Adipocyte (in vitro differentiated cells): ENCODE results near the gene KLF11.
A peak's percentile ranks its signal among the peaks of the same experiment; 100 is the strongest.

Source experiments
- DNase-seq: peaks from one replicate; pipeline ENCODE4 v3.0.0-alpha.2; 2015; ENCODE audit warnings: low read depth
- H3K27me3 ChIP-seq: replicated peaks from 2 replicates; pipeline ENCODE4 v1.7.0; 2013; ENCODE audit warnings: mild to moderate bottlenecking, low read length, moderate library complexity; ENCODE audit not compliant: control insufficient read depth, insufficient read depth
- H3K36me3 ChIP-seq: 2 replicates; pipeline ENCODE4 v1.7.0; 2013; ENCODE audit warnings: low read length, mild to moderate bottlenecking, moderate library complexity; ENCODE audit not compliant: control insufficient read depth, insufficient read depth, severe bottlenecking
- H3K4me1 ChIP-seq: 2 replicates; pipeline ENCODE4 v1.7.0; 2013; ENCODE audit warnings: mild to moderate bottlenecking, low read length, moderate library complexity; ENCODE audit not compliant: control insufficient read depth, insufficient read depth
- H3K4me3 ChIP-seq: 2 replicates; pipeline ENCODE4 v1.7.0; 2013; ENCODE audit warnings: mild to moderate bottlenecking, low read length, moderate library complexity
- H3K9ac ChIP-seq: 2 replicates; pipeline ENCODE4 v1.7.0; 2013; ENCODE audit warnings: mild to moderate bottlenecking, low read length, moderate library complexity
- H3K9me3 ChIP-seq: 2 replicates; pipeline ENCODE4 v1.7.0; 2013; ENCODE audit warnings: mild to moderate bottlenecking, low read length, moderate library complexity; ENCODE audit not compliant: control insufficient read depth

KLF11 gene

DNA sequence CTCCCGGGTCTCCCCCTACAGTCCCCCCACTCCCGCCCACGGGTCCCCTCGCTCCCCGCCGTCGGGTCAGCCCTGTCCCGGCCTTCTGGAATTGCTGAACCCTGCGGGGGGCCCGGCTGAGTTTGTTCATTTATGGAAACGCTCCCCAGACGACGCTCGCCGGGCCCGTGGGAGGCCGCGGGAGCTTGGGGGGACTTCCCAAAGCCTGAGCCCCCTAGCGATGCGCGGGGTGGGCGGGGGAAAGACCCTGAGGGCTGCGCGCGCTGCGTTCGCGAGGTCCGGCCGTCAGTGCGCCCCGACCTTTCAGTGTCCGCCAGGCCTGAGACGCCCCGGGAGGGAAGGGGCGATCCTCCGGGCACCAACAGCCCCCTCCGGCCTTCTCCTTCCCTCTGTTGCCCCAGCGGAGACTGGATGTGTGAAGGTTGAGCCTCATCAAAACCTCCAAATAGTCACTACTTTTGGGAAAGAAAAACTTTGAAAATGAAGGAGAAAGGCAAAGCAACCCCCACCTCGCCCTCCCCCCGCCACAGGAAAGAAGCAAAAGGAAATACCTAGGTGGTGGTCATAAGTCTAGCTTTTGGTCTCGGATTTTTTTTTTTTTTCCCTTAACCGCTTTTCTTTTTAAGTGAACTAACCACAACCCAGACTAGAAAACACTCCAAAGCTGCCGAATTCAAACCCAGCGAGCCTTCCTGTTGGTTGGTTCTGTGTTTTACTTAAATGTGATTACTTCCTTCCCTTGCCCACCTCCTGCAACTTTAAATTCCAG lies 37.4 kb downstream of the KLF11 start:
- DNase-seq: no peak
- Histone ChIP-seq H3K4me3 (no peak overlapping the region), H3K9ac (no peak overlapping the region), H3K4me1 (peaks cover 7% of the 10 kb centered on the region), H3K36me3 (no peaks in the 10 kb centered on the region), H3K27me3 (peaks cover 53% of the 10 kb centered on the region), H3K9me3 (peaks cover 4% of the 10 kb centered on the region)

DNA sequence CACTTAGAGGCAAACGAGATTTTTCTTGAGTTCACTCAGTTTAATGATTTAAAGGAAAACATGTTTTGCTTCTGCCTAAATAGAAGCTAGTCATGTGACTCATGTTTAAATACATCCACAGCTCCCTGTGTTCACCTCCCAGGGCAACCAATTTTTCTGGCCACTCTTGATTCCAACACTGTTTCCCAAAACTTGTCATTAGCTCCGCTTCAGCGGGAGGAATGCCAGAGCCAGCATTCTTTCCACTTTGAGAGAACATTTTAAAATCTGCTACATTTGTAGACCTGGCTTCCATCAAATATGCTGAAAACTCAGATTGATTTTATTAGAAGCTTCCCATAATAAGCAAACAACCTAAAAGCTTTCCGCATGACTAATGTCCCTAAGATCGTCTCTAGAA lies 39.7 kb downstream of the KLF11 start:
- no peaks in the 10 kb centered on the region for H3K36me3 ChIP-seq
- H3K27me3 ChIP-seq: peaks cover 40% of the 10 kb centered on the region
- no peak overlapping the region for H3K9ac ChIP-seq
- H3K4me3 ChIP-seq: no peak overlapping the region
- peaks cover 7% of the 10 kb centered on the region for H3K4me1 ChIP-seq
- H3K9me3 ChIP-seq: peaks cover 4% of the 10 kb centered on the region
- DNase-seq: peak; percentile 9

- Histone ChIP-seq H3K4me1 (peaks cover 6% of the 10 kb centered on the region), H3K9me3 (peaks cover 4% of the 10 kb centered on the region), H3K36me3 (no peaks in the 10 kb centered on the region), H3K9ac (no peak overlapping the region), H3K4me3 (no peak overlapping the region), H3K27me3 (peaks cover 33% of the 10 kb centered on the region)
- no peak for DNase-seq
Measured at GRCh38 chr2:10083692-10084211, 40.4 kb downstream of the KLF11 start.

- no peaks in the 10 kb centered on the region for H3K36me3 ChIP-seq
- no peak overlapping the region for H3K4me3 ChIP-seq
- peaks cover 36% of the 10 kb centered on the region for H3K27me3 ChIP-seq
- peaks cover under 1% of the 10 kb centered on the region for H3K4me1 ChIP-seq
- H3K9me3 ChIP-seq: peaks cover 4% of the 10 kb centered on the region
- DNase-seq: no peak
- H3K9ac ChIP-seq: no peak overlapping the region
Measured at GRCh38 chr2:10084223-10084865, 41.0 kb downstream of the KLF11 start.

GRCh38 chr2:10085043-10085667 lies 41.8 kb downstream of the KLF11 start:
- no peak overlapping the region for H3K4me3 ChIP-seq
- no peaks in the 10 kb centered on the region for H3K36me3 ChIP-seq
- DNase-seq: no peak
- no peaks in the 10 kb centered on the region for H3K4me1 ChIP-seq
- H3K27me3 ChIP-seq: peaks cover 40% of the 10 kb centered on the region
- H3K9ac ChIP-seq: no peak overlapping the region
- peaks cover 4% of the 10 kb centered on the region for H3K9me3 ChIP-seq

GRCh38 chr2:10085668-10086059 lies 42.3 kb downstream of the KLF11 start:
- peaks cover 40% of the 10 kb centered on the region for H3K27me3 ChIP-seq
- no peak overlapping the region for H3K9ac ChIP-seq
- no peaks in the 10 kb centered on the region for H3K4me1 ChIP-seq
- H3K36me3 ChIP-seq: no peaks in the 10 kb centered on the region
- DNase-seq: no peak
- no peak overlapping the region for H3K4me3 ChIP-seq
- H3K9me3 ChIP-seq: peaks cover 4% of the 10 kb centered on the region

GRCh38 chr2:10086950-10087349 lies 43.6 kb downstream of the KLF11 start:
- peaks cover 49% of the 10 kb centered on the region for H3K27me3 ChIP-seq

GRCh38 chr2:10087360-10087759 lies 44.0 kb downstream of the KLF11 start:
- Histone ChIP-seq H3K9me3 (peaks cover 12% of the 10 kb centered on the region), H3K9ac (no peak overlapping the region), H3K36me3 (no peaks in the 10 kb centered on the region), H3K4me3 (no peak overlapping the region), H3K4me1 (no peaks in the 10 kb centered on the region), H3K27me3 (peaks cover 53% of the 10 kb centered on the region)
- DNase-seq: no peak

More at GRCh38 chr2:10086950-10087349, 43.6 kb downstream of the KLF11 start:
- Histone ChIP-seq H3K4me3 (no peak overlapping the region), H3K9ac (no peak overlapping the region), H3K36me3 (no peaks in the 10 kb centered on the region), H3K9me3 (peaks cover 8% of the 10 kb centered on the region), H3K4me1 (no peaks in the 10 kb centered on the region)
- DNase-seq: no peak

DNA sequence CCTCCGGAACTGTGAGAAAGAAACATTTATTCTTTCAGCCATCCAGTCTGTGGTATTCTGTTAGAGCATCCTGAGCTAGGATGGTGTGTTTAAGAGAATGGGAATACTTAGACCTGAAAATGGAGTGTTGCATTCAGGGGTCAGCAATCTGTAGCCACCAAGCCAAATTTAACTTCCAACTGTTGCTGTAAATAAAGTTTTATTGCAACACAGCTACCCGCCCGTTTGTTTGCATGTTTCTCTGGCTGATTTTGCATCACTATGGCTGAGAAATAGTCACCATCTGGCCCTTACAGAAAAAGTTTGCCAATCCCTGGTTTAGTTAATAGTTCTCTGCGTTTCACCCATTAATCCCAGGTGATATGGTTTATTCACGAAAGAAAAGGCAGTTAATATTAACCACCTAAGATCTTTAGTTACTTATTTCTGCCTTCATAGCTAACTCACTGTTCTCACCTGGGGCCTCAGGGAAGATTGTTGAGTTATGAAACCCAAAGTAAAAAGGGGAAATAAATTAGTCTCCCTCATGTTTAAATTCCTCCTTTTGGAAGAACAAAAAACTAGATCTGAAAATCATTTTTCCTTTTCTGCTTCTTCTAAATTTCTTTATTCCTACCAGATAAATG lies 46.3 kb downstream of the KLF11 start:
- Histone ChIP-seq H3K4me1 (no peaks in the 10 kb centered on the region), H3K9me3 (peaks cover 13% of the 10 kb centered on the region), H3K9ac (no peak overlapping the region), H3K4me3 (no peak overlapping the region), H3K36me3 (no peaks in the 10 kb centered on the region), H3K27me3 (peaks cover 53% of the 10 kb centered on the region)
- no peak for DNase-seq

DNA sequence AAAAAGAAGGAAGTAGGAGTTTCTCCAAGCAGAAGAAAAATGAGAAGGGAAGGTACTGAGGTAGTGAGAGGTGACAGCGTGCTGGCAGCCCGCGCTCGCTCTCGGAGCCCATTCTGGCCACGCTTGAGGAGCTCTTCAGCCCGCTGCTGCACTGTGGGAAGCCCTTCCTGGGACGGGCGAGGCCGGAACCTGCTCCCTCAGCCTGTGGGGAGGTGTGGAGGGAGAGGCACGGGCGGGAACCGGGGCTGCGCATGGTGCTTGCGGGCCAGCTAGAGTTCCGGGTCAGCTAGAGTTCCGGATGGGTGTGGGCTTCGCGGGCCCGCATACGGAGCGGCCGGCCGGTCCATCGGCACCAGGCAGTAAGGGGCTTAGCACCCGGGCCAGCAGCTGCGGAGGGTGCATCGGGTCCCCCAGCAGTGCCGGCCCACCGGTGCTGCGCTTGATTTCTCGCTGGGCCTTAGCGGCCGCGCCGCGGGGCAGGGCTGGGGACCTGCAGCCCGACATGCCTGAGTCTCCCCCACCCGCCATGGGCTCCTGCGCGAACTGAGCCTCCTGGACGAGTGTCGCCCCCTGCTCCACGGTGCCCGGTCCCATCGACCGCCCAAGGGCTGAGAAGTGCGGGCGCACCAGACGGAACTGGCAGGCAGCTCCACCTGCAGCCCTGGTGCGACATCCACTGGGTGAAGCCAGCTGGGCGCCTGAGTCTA lies 48.0 kb downstream of the KLF11 start:
- no peak for DNase-seq
- no peaks in the 10 kb centered on the region for H3K36me3 ChIP-seq
- peak overlapping the region; percentile 50 for H3K4me3 ChIP-seq
- H3K4me1 ChIP-seq: no peaks in the 10 kb centered on the region
- peaks cover 40% of the 10 kb centered on the region for H3K27me3 ChIP-seq
- H3K9ac ChIP-seq: no peak overlapping the region
- peaks cover 9% of the 10 kb centered on the region for H3K9me3 ChIP-seq
